Suprapubic skin (tissue), 4 donors: ENCODE results near the gene CD8A. TPM values are rescaled to one million over a fixed set of nuclear protein-coding genes. Genes with fewer than 3 reads are reported as not detected.

ENCODE experiments used
- DNase-seq, 2 donors: peaks; one replicate each; pipeline ENCODE4 v3.0.0-alpha.2; 2019; ENCODE audit warnings: low spot score in 2 of 2
- H3K27ac ChIP-seq: fragments of 200-600 bp; sonication (generic); one replicate; pipeline ENCODE4 v1.5.1; 2019
- H3K27me3 ChIP-seq: fragments of 200-600 bp; sonication (generic); one replicate; pipeline ENCODE4 v1.5.1; 2019
- H3K36me3 ChIP-seq: fragments of 200-600 bp; sonication (generic); one replicate; pipeline ENCODE4 v1.5.1; 2019
- H3K4me1 ChIP-seq: fragments of 200-600 bp; sonication (generic); one replicate; pipeline ENCODE4 v1.5.1; 2019
- H3K4me3 ChIP-seq: fragments of 200-600 bp; sonication (generic); one replicate; pipeline ENCODE4 v1.5.1; 2019; ENCODE audit warnings: mild to moderate bottlenecking
- H3K9me3 ChIP-seq: fragments of 200-600 bp; sonication (generic); one replicate; pipeline ENCODE4 v1.5.1; 2019
- CTCF ChIP-seq, 2 donors: fragments of 200-600 bp in 1 of 2; fragments of 450-650 bp in 1 of 2; sonication (generic) in 1 of 2; IDR thresholded peaks; one replicate each; pipeline ENCODE4 v1.5.1; 2016 to 2019; ENCODE audit warnings: antibody characterized with exemption in 2 of 2, mild to moderate bottlenecking in 1 of 2, moderate library complexity in 1 of 2
- EP300 ChIP-seq: sonication (generic); formaldehyde crosslinking; IDR thresholded peaks from one replicate; pipeline ENCODE4 v1.6.1; 2017; ENCODE audit warnings: antibody characterized with exemption
- POLR2A ChIP-seq, 2 donors: fragments of 450-650 bp; IDR thresholded peaks; one replicate each; pipeline ENCODE4 v1.6.1; 2017; ENCODE audit warnings: antibody characterized with exemption in 2 of 2, mild to moderate bottlenecking in 2 of 2, moderate library complexity in 2 of 2
- POLR2AphosphoS5 ChIP-seq, 3 donors: sonication (generic); formaldehyde crosslinking; IDR thresholded peaks; one replicate each; pipeline ENCODE4 v1.6.1; 2017; ENCODE audit warnings: antibody characterized with exemption in 3 of 3
- WGBS: methylation state at CpG from one replicate; pipeline ENCODE4 v1.1.5; 2018; 5-methylcytosine and 5-hydroxymethylcytosine counted together
- total RNA-seq, 4 donors: library from RNA; depleted of rRNA; stranded (reverse); fragments of >200 nt; gene quantifications; one replicate each; pipeline ENCODE4 v1.1.0, GENCODE V29; 2016

The CD8A gene
- total RNA-seq, 4 donors from 2014 or later = 0.15 to 1.5 (median 1.2) TPM; not detected in 1

- WGBS = 84% methylated on average over 5 of the region's 5 CpGs
- H3K27me3 ChIP-seq = no peaks in the 10 kb centered on the region
- no peaks in the 10 kb centered on the region for H3K4me1 ChIP-seq
- H3K4me3 ChIP-seq = no peak overlapping the region
- H3K9me3 ChIP-seq = no peaks in the 10 kb centered on the region
- H3K36me3 ChIP-seq = peaks cover 61% of the 10 kb centered on the region
- no peak for DNase-seq
- TF ChIP-seq CTCF (IDR thresholded peaks at IDR 0.05) (no peak), POLR2A (IDR thresholded peaks at IDR 0.05) (no peak), EP300 (no peak), POLR2AphosphoS5 (IDR thresholded peaks at IDR 0.05) (no peak)
- H3K27ac ChIP-seq = no peak overlapping the region
Observed at GRCh38 chr2:86772611-86773010, 18.1 kb downstream of the CD8A start.

GRCh38 chr2:86770816-86771301 lies 19.9 kb downstream of the CD8A start:
- no peak for DNase-seq
- H3K27ac ChIP-seq = no peak overlapping the region
- H3K4me3 ChIP-seq = no peak overlapping the region
- H3K9me3 ChIP-seq = no peaks in the 10 kb centered on the region
- H3K36me3 ChIP-seq = peaks cover 62% of the 10 kb centered on the region
- TF ChIP-seq CTCF (IDR thresholded peaks at IDR 0.05) (no peak), POLR2AphosphoS5 (IDR thresholded peaks at IDR 0.05) (no peak), POLR2A (IDR thresholded peaks at IDR 0.05) (no peak), EP300 (no peak)
- 90% methylated on average over 6 of the region's 6 CpGs for WGBS
- no peaks in the 10 kb centered on the region for H3K27me3 ChIP-seq
- no peaks in the 10 kb centered on the region for H3K4me1 ChIP-seq

GRCh38 chr2:86769838-86770237 lies 20.9 kb downstream of the CD8A start:
- H3K27ac ChIP-seq = no peak overlapping the region
- TF ChIP-seq POLR2A (IDR thresholded peaks at IDR 0.05) (no peak), EP300 (no peak), POLR2AphosphoS5 (IDR thresholded peaks at IDR 0.05) (no peak), CTCF (IDR thresholded peaks at IDR 0.05) (no peak)
- no peaks in the 10 kb centered on the region for H3K9me3 ChIP-seq
- no peaks in the 10 kb centered on the region for H3K4me1 ChIP-seq
- DNase-seq = no peak
- peaks cover 59% of the 10 kb centered on the region for H3K36me3 ChIP-seq
- no peak overlapping the region for H3K4me3 ChIP-seq
- 89% methylated on average over 4 of the region's 4 CpGs for WGBS
- H3K27me3 ChIP-seq = no peaks in the 10 kb centered on the region

- 89% methylated on average over 5 of the region's 5 CpGs for WGBS
- Histone ChIP-seq H3K4me3 (no peak overlapping the region), H3K27me3 (no peaks in the 10 kb centered on the region), H3K27ac (no peak overlapping the region), H3K36me3 (peaks cover 48% of the 10 kb centered on the region), H3K4me1 (no peaks in the 10 kb centered on the region), H3K9me3 (no peaks in the 10 kb centered on the region)
- TF ChIP-seq POLR2A (IDR thresholded peaks at IDR 0.05) = no peak
- TF ChIP-seq POLR2AphosphoS5 (IDR thresholded peaks at IDR 0.05) = no peak
- no peak for TF ChIP-seq CTCF (IDR thresholded peaks at IDR 0.05)
- TF ChIP-seq EP300 = no peak
- DNase-seq = no peak
Observed at GRCh38 chr2:86768189-86768949, 22.3 kb downstream of the CD8A start.

GRCh38 chr2:86765310-86765695 lies 25.4 kb downstream of the CD8A start:
- Histone ChIP-seq H3K4me3 (no peak overlapping the region), H3K9me3 (no peaks in the 10 kb centered on the region), H3K27ac (no peak overlapping the region), H3K36me3 (peaks cover 22% of the 10 kb centered on the region), H3K4me1 (no peaks in the 10 kb centered on the region), H3K27me3 (no peaks in the 10 kb centered on the region)
- WGBS = 66% methylated on average over 1 of the region's 1 CpG
- DNase-seq = no peak
- TF ChIP-seq EP300 = no peak
- TF ChIP-seq POLR2AphosphoS5 (IDR thresholded peaks at IDR 0.05) = no peak
- TF ChIP-seq POLR2A (IDR thresholded peaks at IDR 0.05) = no peak
- TF ChIP-seq CTCF (IDR thresholded peaks at IDR 0.05) = no peak
